Liver (tissue), 9 donors: ENCODE results near the gene FTO. TPM values are rescaled to one million over a fixed set of nuclear protein-coding genes. Genes with fewer than 3 reads are reported as not detected.

ENCODE experiments used
- DNase-seq: peaks from one replicate; pipeline ENCODE4 v3.0.0-alpha.2; 2017; ENCODE audit warnings: low spot score
- H3K27ac ChIP-seq, 2 donors: one replicate each; pipeline ENCODE4 v1.7.0; 2013; ENCODE audit warnings: inconsistent platforms in 2 of 2, low read length in 2 of 2, control low read depth in 1 of 2, low read depth in 1 of 2, mild to moderate bottlenecking in 1 of 2
- H3K27me3 ChIP-seq, 4 donors: one replicate each; pipeline versions ENCODE4 v1.6.1 to v1.7.0; 2013; ENCODE audit warnings: low read length in 3 of 4, inconsistent platforms in 1 of 4, mild to moderate bottlenecking in 1 of 4, moderate library complexity in 1 of 4; ENCODE audit not compliant: control insufficient read depth in 4 of 4, insufficient read depth in 4 of 4
- H3K36me3 ChIP-seq, 4 donors: one replicate each; pipeline versions ENCODE4 v1.6.1 to v1.7.0; 2013; ENCODE audit warnings: low read length in 3 of 4, mild to moderate bottlenecking in 3 of 4, low read depth in 1 of 4, moderate library complexity in 1 of 4; ENCODE audit not compliant: control insufficient read depth in 4 of 4, insufficient read depth in 3 of 4
- H3K4me1 ChIP-seq, 4 donors: one replicate each; pipeline versions ENCODE4 v1.6.1 to v1.7.0; 2013; ENCODE audit warnings: low read length in 3 of 4, mild to moderate bottlenecking in 3 of 4, moderate library complexity in 1 of 4; ENCODE audit not compliant: control insufficient read depth in 4 of 4, insufficient read depth in 4 of 4
- H3K4me3 ChIP-seq, 3 donors: one replicate each; pipeline versions ENCODE4 v1.6.1 to v1.7.0; 2013; ENCODE audit warnings: low read length in 3 of 3, control low read depth in 1 of 3, low read depth in 1 of 3, mild to moderate bottlenecking in 1 of 3
- H3K9ac ChIP-seq, 2 donors: one replicate each; pipeline ENCODE4 v1.7.0; 2013; ENCODE audit warnings: low read length in 2 of 2, mild to moderate bottlenecking in 2 of 2, moderate library complexity in 2 of 2, control low read depth in 1 of 2, low read depth in 1 of 2
- H3K9me3 ChIP-seq, 4 donors: one replicate each; pipeline versions ENCODE4 v1.6.1 to v1.7.0; 2013; ENCODE audit warnings: low read length in 3 of 4; ENCODE audit not compliant: control insufficient read depth in 4 of 4
- ATF3 ChIP-seq: IDR thresholded peaks from 2 replicates; pipeline ENCODE4 v1.6.1; 2016; ENCODE audit warnings: antibody characterized with exemption
- CTCF ChIP-seq: fragments of 150-350 bp; IDR thresholded peaks from 2 replicates; pipeline ENCODE4 v1.5.1; 2017; ENCODE audit warnings: improper control_type of control experiment, low read depth, low read length; ENCODE audit not compliant: missing input control
- EGR1 ChIP-seq, 2 donors: IDR thresholded peaks; 2 replicates each; pipeline ENCODE4 v1.6.1; 2016 to 2018; ENCODE audit warnings: antibody characterized with exemption in 2 of 2, low read depth in 2 of 2
- FOXA1 ChIP-seq: IDR thresholded peaks from 2 replicates; pipeline ENCODE4 v1.6.1; 2016; ENCODE audit warnings: antibody characterized with exemption
- FOXA2 ChIP-seq: IDR thresholded peaks from 2 replicates; pipeline ENCODE4 v1.6.1; 2016; ENCODE audit warnings: antibody characterized with exemption
- GABPA ChIP-seq, 2 donors: IDR thresholded peaks in 1 of 2; conservative IDR thresholded peaks in 1 of 2; 2 replicates each; pipeline ENCODE4 v1.6.1; 2016; ENCODE audit warnings: antibody characterized with exemption in 2 of 2, mild to moderate bottlenecking in 1 of 2, moderate library complexity in 1 of 2
- HNF4A ChIP-seq, 2 donors: conservative IDR thresholded peaks; 2 replicates each; pipeline ENCODE4 v1.6.1; 2016; ENCODE audit warnings: antibody characterized with exemption in 2 of 2, mild to moderate bottlenecking in 2 of 2
- HNF4G ChIP-seq: IDR thresholded peaks from 2 replicates; pipeline ENCODE4 v1.6.1; 2016; ENCODE audit warnings: antibody characterized with exemption
- JUND ChIP-seq, 2 donors: IDR thresholded peaks; 2 replicates each; pipeline ENCODE4 v1.6.1; 2016; ENCODE audit warnings: antibody characterized with exemption in 2 of 2
- MAX ChIP-seq: IDR thresholded peaks from 2 replicates; pipeline ENCODE4 v1.6.1; 2016; ENCODE audit warnings: antibody characterized with exemption
- NR2F2 ChIP-seq: IDR thresholded peaks from 2 replicates; pipeline ENCODE4 v1.6.1; 2016; ENCODE audit warnings: antibody characterized with exemption
- RAD21 ChIP-seq, 2 donors: IDR thresholded peaks; 2 replicates each; pipeline ENCODE4 v1.6.1; 2016; ENCODE audit warnings: antibody characterized with exemption in 2 of 2, mild to moderate bottlenecking in 2 of 2
- RXRA ChIP-seq, 2 donors: IDR thresholded peaks; 2 replicates each; pipeline ENCODE4 v1.6.1; 2017 to 2018; ENCODE audit warnings: antibody characterized with exemption in 2 of 2, mild to moderate bottlenecking in 1 of 2
- SP1 ChIP-seq: IDR thresholded peaks from 2 replicates; pipeline ENCODE4 v1.6.1; 2018; ENCODE audit warnings: antibody characterized with exemption, mild to moderate bottlenecking
- TAF1 ChIP-seq: conservative IDR thresholded peaks from 2 replicates; pipeline ENCODE4 v1.6.1; 2016; ENCODE audit warnings: antibody characterized with exemption, mild to moderate bottlenecking
- YY1 ChIP-seq: IDR thresholded peaks from 2 replicates; pipeline ENCODE4 v1.6.1; 2016; ENCODE audit warnings: antibody characterized with exemption, mild to moderate bottlenecking
- WGBS: extraction: QIAGEN DNeasy Blood & Tissue Kit; methylation state at CpG from one replicate; pipeline ENCODE4 v1.1.7; 2013; 5-methylcytosine and 5-hydroxymethylcytosine counted together
- polyA plus RNA-seq, 2 donors: library from polyadenylated mRNA; stranded (reverse) in 1 of 2; unstranded in 1 of 2; fragments of 200-250 nt in 1 of 2; fragments of >200 nt in 1 of 2; fragmentation: Nextera tagmentation in 1 of 2; extraction: Ambion mirVana in 1 of 2; gene quantifications; one replicate each; pipeline versions ENCODE4 v1.2.1 to v1.2.3, GENCODE V29; 2013 to 2015
- total RNA-seq, 2 donors: library from RNA; depleted of rRNA; stranded (reverse); fragments of >200 nt; gene quantifications; one replicate each; pipeline ENCODE4 v1.2.3, GENCODE V29; 2014
- donor health status: healthy.
- donor health status: healthy.
- donor health status: healthy.
- donor health status: healthy.
- donor health status: healthy.

The FTO gene
- total and polyA plus RNA-seq, 4 donors: 12.0 to 54.2 (median 24.6) TPM

DNA sequence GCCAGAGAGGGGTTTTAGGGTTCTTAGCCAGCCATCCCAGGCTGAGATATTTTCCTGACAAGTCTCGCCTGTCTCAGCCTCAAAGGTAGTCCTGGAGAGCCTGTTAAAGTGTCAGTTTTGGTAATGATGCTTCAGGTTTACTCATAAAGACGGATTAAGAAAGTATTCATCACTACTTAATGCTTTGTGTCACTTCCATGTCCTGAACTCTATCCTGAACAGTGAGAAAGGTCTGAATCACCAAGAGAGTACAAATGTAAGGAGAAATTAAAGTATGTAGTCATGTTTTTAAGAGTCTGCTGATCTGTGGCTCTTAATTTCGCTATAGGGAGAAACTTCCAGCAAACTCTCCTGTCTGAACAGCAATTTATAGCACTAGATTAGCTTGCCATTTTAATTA is 14.3 kb upstream of the FTO start:
- Histone ChIP-seq H3K9me3 (no peaks in the 10 kb centered on the region), H3K9ac (no peak overlapping the region), H3K36me3 (no peaks in the 10 kb centered on the region), H3K27me3 (no peaks in the 10 kb centered on the region), H3K4me1 (no peaks in the 10 kb centered on the region), H3K27ac (no peak overlapping the region), H3K4me3 (no peak overlapping the region)
- no peak for TF ChIP-seq FOXA2
- no peak for TF ChIP-seq RXRA (IDR thresholded peaks at IDR 0.05)
- TF ChIP-seq HNF4G: no peak
- no peak for DNase-seq
- WGBS: 95% methylated on average over 3 of the region's 3 CpGs

GRCh38 chr16:53690771-53691170 is 13.2 kb upstream of the FTO start:
- H3K36me3 ChIP-seq: no peaks in the 10 kb centered on the region
- H3K27me3 ChIP-seq: no peaks in the 10 kb centered on the region
- no peak overlapping the region for H3K27ac ChIP-seq
- H3K4me1 ChIP-seq: no peaks in the 10 kb centered on the region
- H3K9ac ChIP-seq: no peak overlapping the region
- H3K4me3 ChIP-seq: no peak overlapping the region
- no peak for TF ChIP-seq YY1
- no peak for TF ChIP-seq ATF3
- TF ChIP-seq JUND (IDR thresholded peaks at IDR 0.05): no peak
- no peak for TF ChIP-seq HNF4A (conservative IDR thresholded peaks at IDR 0.05)
- TF ChIP-seq EGR1 (IDR thresholded peaks at IDR 0.05; ENCODE audit: low read depth in 2 of 2): no peak
- no peak for TF ChIP-seq SP1
- no peak for TF ChIP-seq FOXA1
- TF ChIP-seq MAX: no peak
- TF ChIP-seq NR2F2: no peak
- no peak for TF ChIP-seq TAF1
- TF ChIP-seq GABPA (IDR thresholded peaks at IDR 0.05 in 1 of 2, conservative IDR thresholded peaks at IDR 0.05 in 1 of 2): no peak
- no peak for TF ChIP-seq CTCF
- H3K9me3 ChIP-seq: no peaks in the 10 kb centered on the region
- DNase-seq: no peak
- WGBS: 94% methylated on average over 2 of the region's 2 CpGs

GRCh38 chr16:53692146-53692545 is 11.8 kb upstream of the FTO start:
- TF ChIP-seq RAD21 (IDR thresholded peaks at IDR 0.05) (peak in 1 of 2 donors; percentile 17), TAF1 (no peak), NR2F2 (no peak)
- Histone ChIP-seq H3K36me3 (no peaks in the 10 kb centered on the region), H3K4me1 (no peaks in the 10 kb centered on the region), H3K9ac (no peak overlapping the region), H3K9me3 (no peaks in the 10 kb centered on the region), H3K27me3 (no peaks in the 10 kb centered on the region), H3K4me3 (no peak overlapping the region), H3K27ac (no peak overlapping the region)
- DNase-seq: no peak
- 94% methylated on average over 5 of the region's 5 CpGs for WGBS
